Common myeloid progenitor, CD34-positive (primary cell): ENCODE measurements around the gene TAS2R3. TPM values are rescaled to one million over a fixed set of nuclear protein-coding genes. Genes with fewer than 3 reads are reported as not detected.

Experiments
- CTCF ChIA-PET: fragments of 350-600 bp; sonication (Branson Sonifier 250); formaldehyde crosslinking; loops from one replicate; lab custom pipeline; 2021; ENCODE audit warnings: antibody characterized with exemption; lab: Charles Lee
- POLR2A ChIA-PET: fragments of 350-600 bp; sonication (Branson Sonifier 250); formaldehyde crosslinking; loops from one replicate; lab custom pipeline; 2021; ENCODE audit warnings: antibody characterized with exemption; lab: Charles Lee
- DNase-seq, 3 donors: peaks; one replicate each; pipeline versions ENCODE4 v3.0.0 to v3.0.0-alpha.2; 2013
- H3K27ac ChIP-seq, 2 experiments: 1 replicate in 1 of 2; 2 replicates in 1 of 2; pipeline ENCODE4 v1.7.0; 2013; ENCODE audit warnings: inconsistent platforms in 2 of 2, low read length in 2 of 2, mild to moderate bottlenecking in 2 of 2, low read depth in 1 of 2, moderate library complexity in 1 of 2; ENCODE audit not compliant: severe bottlenecking in 2 of 2, insufficient read depth in 1 of 2, poor library complexity in 1 of 2
- H3K27me3 ChIP-seq, 5 experiments: replicated peaks in 2 of 5; 1 replicate in 3 of 5; 2 replicates in 2 of 5; pipeline versions ENCODE4 v1.6.1 to v1.7.0; 2013; ENCODE audit warnings: low read length in 4 of 5, mild to moderate bottlenecking in 2 of 5, moderate library complexity in 2 of 5, inconsistent platforms in 1 of 5; ENCODE audit not compliant: insufficient read depth in 5 of 5, control insufficient read depth in 4 of 5
- H3K36me3 ChIP-seq, 4 experiments: 1 replicate in 2 of 4; 2 replicates in 2 of 4; pipeline versions ENCODE4 v1.6.1 to v1.7.0; 2013; ENCODE audit warnings: low read length in 3 of 4, control low read depth in 1 of 4, mild to moderate bottlenecking in 1 of 4; ENCODE audit not compliant: control insufficient read depth in 4 of 4, insufficient read depth in 4 of 4
- H3K4me1 ChIP-seq, 4 experiments: 1 replicate in 3 of 4; 2 replicates in 1 of 4; pipeline versions ENCODE4 v1.6.1 to v1.7.1; 2013; ENCODE audit warnings: low read length in 3 of 4, mild to moderate bottlenecking in 3 of 4, control low read depth in 1 of 4, inconsistent platforms in 1 of 4, moderate library complexity in 1 of 4; ENCODE audit not compliant: control insufficient read depth in 4 of 4, insufficient read depth in 4 of 4; ENCODE audit errors: control extremely low read depth in 1 of 4
- H3K4me3 ChIP-seq, 7 experiments: 1 replicate in 4 of 7; 2 replicates in 3 of 7; pipeline versions ENCODE4 v1.5.1 to v1.7.0; 2013; ENCODE audit warnings: mild to moderate bottlenecking in 7 of 7, low read length in 6 of 7, moderate library complexity in 6 of 7, inconsistent platforms in 2 of 7, low read depth in 2 of 7, control low read depth in 1 of 7; ENCODE audit not compliant: insufficient read depth in 4 of 7, control insufficient read depth in 1 of 7; ENCODE audit errors: extremely low read depth in 1 of 7
- H3K9me3 ChIP-seq, 5 experiments: 1 replicate in 4 of 5; 2 replicates in 1 of 5; pipeline versions ENCODE4 v1.6.1 to v1.7.1; 2013; ENCODE audit warnings: low read length in 4 of 5, mild to moderate bottlenecking in 2 of 5, inconsistent platforms in 1 of 5, low read depth in 1 of 5, moderate library complexity in 1 of 5; ENCODE audit not compliant: control insufficient read depth in 4 of 5, insufficient read depth in 2 of 5; ENCODE audit errors: control extremely low read depth in 1 of 5
- WGBS: methylation state at CpG from one replicate; pipeline ENCODE4 v1.1.5; 2013; ENCODE audit not compliant: insufficient coverage; 5-methylcytosine and 5-hydroxymethylcytosine counted together
- polyA plus RNA-seq: library from polyadenylated mRNA; unstranded; fragments of 120-200 nt; gene quantifications from one replicate; pipeline ENCODE4 v1.2.1, GENCODE V29; 2013

TAS2R3 gene, protein sequence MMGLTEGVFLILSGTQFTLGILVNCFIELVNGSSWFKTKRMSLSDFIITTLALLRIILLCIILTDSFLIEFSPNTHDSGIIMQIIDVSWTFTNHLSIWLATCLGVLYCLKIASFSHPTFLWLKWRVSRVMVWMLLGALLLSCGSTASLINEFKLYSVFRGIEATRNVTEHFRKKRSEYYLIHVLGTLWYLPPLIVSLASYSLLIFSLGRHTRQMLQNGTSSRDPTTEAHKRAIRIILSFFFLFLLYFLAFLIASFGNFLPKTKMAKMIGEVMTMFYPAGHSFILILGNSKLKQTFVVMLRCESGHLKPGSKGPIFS
- polyA plus RNA-seq, result 0.40 TPM

DNA sequence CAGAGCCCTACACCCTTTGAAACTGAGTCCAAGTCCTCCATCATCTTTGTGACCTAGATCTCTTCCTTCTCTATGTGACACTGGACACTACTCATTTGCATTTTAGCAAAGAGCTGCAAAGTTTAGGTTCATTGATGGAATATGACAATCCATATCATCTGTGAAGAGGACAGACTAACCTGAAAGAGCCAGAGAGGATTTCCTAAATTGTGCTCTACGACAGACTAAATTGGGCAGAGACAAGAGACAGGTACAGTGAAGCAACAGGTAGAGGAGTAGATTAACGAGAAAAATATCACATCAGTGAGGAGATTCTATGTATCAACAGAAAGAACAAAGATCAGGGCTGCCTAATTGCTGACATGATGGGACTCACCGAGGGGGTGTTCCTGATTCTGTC lies at the start of gene TAS2R3:
TSS of gene TAS2R3 (plus strand) at position 301 of the 400 bp plus-strand sequence. CDS start at position 363, 62 bp downstream.
- no peak for DNase-seq
- 91% methylated on average over 3 of the region's 3 CpGs for WGBS
- Histone ChIP-seq H3K36me3 (peaks cover 8 to 58% (median 22%) of the 10 kb centered on the region in 4 experiments), H3K4me1 (no peaks in the 10 kb centered on the region), H3K4me3 (no peak within 1 kb of the TSS), H3K27me3 (no peaks in the 10 kb centered on the region), H3K9me3 (no peaks in the 10 kb centered on the region), H3K27ac (no peak within 1 kb of the TSS)
- CTCF ChIA-PET, result no interaction called here
- POLR2A ChIA-PET, result no interaction called here

DNA sequence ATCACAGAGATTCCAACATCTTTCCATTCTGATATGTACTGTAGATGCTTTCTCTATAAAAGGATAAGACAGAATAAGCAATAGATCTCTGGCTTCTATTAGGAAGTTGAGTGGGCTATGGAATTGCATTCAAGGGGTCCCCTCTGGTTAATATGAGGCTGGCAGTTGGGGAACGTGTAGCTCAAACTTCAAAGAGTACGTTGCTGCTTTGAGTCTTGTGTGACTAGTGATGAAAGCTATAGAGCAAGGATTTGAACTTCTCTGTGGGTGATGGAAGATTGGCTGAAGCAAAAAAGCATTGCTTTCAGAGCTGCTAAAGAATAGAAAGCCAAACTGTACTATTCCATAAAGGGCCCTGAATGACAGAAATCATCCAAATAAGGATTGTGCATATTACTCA lies 49.3 kb upstream of the TAS2R3 start:
- Histone ChIP-seq H3K36me3 (peaks cover 0 to 2% (median 0%) of the 10 kb centered on the region in 4 experiments), H3K4me3 (no peak overlapping the region), H3K4me1 (no peaks in the 10 kb centered on the region), H3K9me3 (no peaks in the 10 kb centered on the region), H3K27ac (no peak overlapping the region), H3K27me3 (no peaks in the 10 kb centered on the region)
- 100% methylated on average over 2 of the region's 2 CpGs for WGBS
- ChIA-PET CTCF (interaction anchor here (0.5 to 2.8 kb wide), 10 partner anchors 10 to 579 kb away, joined by 3 to 14 read pairs (median 3); partner anchors contain the start of gene SSBP1), POLR2A (no interaction called here)
- DNase-seq, result no peak

DNA sequence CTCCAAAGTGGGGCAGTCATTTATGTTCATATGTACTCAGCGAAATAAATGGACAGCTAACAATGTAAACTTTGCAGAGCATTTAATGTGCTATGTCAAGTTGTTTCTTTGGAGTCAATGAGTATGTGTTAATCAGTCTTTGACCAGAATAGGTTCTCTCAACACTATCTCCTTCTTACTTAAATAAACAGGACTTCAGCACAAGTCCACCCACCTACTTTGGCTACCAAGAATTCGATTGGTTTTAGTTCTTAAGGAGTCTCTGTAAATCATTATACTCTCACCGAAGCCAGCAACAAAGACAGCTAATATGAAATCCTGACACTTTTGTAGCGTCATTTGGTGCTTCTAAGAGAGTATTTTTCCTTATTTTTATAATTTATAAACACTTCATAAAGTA lies 48.9 kb upstream of the TAS2R3 start:
- CTCF ChIA-PET, result interaction anchor here (0.5 to 3.6 kb wide), 7 partner anchors 11 to 578 kb away, joined by 3 to 14 read pairs (median 4); partner anchors contain the start of gene SSBP1
- H3K9me3 ChIP-seq, result no peaks in the 10 kb centered on the region
- WGBS, result 90% methylated on average over 2 of the region's 4 CpGs

DNA sequence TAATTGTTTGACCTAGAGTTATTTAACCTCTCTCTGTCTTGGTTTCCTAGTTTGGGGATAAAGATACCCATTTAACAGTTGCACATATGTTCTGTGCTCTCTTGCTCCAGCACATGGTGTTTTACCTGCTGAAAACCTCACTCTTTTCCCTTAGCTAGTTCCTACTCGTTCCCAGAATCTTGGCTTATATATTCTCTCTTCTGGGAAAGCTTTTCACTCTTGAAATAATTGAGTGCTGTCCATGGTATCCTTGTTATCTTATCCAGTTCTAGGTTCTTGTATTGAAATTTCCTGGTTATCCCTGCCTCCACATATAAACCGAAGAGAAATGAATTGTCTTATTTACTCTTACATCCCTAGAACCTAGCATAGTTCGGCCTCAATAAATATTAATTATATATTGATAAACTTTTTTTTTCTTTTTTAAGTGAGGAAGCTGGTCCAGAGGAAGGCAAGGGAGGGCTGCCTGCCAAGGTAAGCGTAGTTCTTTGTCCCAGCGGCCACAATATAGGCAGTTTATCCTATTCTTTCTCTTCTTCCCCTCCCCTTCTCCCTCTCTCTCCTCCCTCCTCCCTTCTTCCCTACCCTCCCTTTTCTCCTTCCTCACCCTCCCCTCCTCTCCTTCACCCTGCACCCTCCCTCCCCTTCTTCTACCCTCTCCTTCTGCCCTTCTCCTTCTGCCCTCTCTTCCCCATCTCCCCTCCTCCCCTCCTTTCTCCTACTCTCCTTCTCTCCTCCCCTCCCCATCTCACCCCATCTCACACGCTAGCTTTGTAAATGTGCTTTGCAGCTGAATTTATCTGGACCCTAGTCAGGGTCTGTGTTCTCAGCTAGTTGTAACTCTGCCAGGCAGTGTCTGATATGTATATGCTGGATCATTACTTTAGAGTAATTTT lies 47.9 kb upstream of the TAS2R3 start:
- no peak for DNase-seq
- no peaks in the 10 kb centered on the region for H3K9me3 ChIP-seq
- H3K4me1 ChIP-seq, result no peaks in the 10 kb centered on the region
- POLR2A ChIA-PET, result no interaction called here
- CTCF ChIA-PET, result interaction anchor here (2.8 to 3.6 kb wide), 2 partner anchors 21 to 61 kb away, joined by 11 to 14 read pairs; partner anchors contain the start of gene SSBP1
- H3K27ac ChIP-seq, result no peak overlapping the region
- no CpG with 5 or more reads among the region's 6 CpGs for WGBS
- H3K4me3 ChIP-seq, result no peak overlapping the region
- H3K36me3 ChIP-seq, result peaks cover 0 to 2% (median 0%) of the 10 kb centered on the region in 4 experiments
- H3K27me3 ChIP-seq, result no peaks in the 10 kb centered on the region

More for the DNA sequence above, 48.9 kb upstream of the TAS2R3 start:
- H3K4me3 ChIP-seq, result no peak overlapping the region
- POLR2A ChIA-PET, result no interaction called here
- H3K4me1 ChIP-seq, result no peaks in the 10 kb centered on the region
- no peak for DNase-seq
- no peaks in the 10 kb centered on the region for H3K27me3 ChIP-seq
- H3K36me3 ChIP-seq, result peaks cover 0 to 2% (median 0%) of the 10 kb centered on the region in 4 experiments
- no peak overlapping the region for H3K27ac ChIP-seq

DNA sequence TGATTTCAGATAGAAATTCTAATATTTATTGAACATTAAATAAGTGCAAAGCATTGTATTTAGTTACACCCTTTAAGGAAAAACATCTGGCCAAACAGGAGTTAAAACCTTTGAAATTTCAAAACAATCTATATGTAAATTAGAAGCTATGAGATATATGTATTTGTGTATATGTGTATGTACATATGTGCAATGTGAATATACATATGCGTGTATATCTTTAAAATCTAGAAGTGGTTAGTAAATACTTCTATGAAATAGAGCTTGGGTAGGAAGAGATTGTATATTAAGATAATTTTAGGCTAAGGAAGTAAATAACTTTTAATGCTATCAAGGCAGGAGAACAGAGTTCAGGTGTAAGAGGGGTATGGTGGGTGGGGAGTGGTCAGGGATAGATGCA lies 46.4 kb upstream of the TAS2R3 start:
- no peak overlapping the region for H3K27ac ChIP-seq
- no peak for DNase-seq
- H3K4me3 ChIP-seq, result no peak overlapping the region
- ChIA-PET POLR2A (no interaction called here), CTCF (interaction anchor here (1.1 to 3.6 kb wide), 3 partner anchors 12 to 63 kb away, joined by 4 to 11 read pairs (median 4); partner anchors contain the start of gene SSBP1)
- H3K27me3 ChIP-seq, result no peaks in the 10 kb centered on the region
- no CpG with 5 or more reads among the region's 1 CpG for WGBS
- H3K36me3 ChIP-seq, result peaks cover 0 to 2% (median 0%) of the 10 kb centered on the region in 4 experiments
- H3K9me3 ChIP-seq, result no peaks in the 10 kb centered on the region
- no peaks in the 10 kb centered on the region for H3K4me1 ChIP-seq

DNA sequence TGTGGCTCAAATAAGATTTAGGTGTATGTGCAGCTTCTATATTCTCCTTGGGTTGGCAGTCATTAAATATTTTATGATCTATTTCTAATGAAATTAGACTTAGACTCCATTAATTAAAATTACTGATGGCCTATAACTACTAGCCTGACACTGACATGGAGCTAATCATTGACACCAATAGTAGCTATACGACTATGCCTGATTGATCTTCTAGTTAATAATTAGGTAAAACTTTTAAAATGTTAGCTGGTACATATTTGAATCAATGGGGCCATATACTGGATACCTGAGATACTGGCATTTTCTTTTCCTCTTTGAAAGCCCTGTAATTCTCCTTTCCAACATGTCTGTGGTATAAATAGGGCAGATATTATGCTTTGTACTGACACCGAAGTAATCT lies 41.4 kb upstream of the TAS2R3 start:
- Histone ChIP-seq H3K4me3 (no peak overlapping the region), H3K27me3 (no peaks in the 10 kb centered on the region), H3K36me3 (no peaks in the 10 kb centered on the region), H3K4me1 (no peaks in the 10 kb centered on the region), H3K9me3 (no peaks in the 10 kb centered on the region), H3K27ac (no peak overlapping the region)
- ChIA-PET CTCF (interaction anchor here (0.9 to 1.0 kb wide), 3 partner anchors 10 to 68 kb away, joined by 3 read pairs; partner anchors contain the start of gene WEE2), POLR2A (no interaction called here)
- DNase-seq, result no peak
- WGBS, result no CpG with 5 or more reads among the region's 2 CpGs
